Measurements from ENCODE around the gene U2SURP.

Gene U2SURP

GRCh38 chr3:143001369-143002082 lies at the start of gene U2SURP:
U2SURP (plus strand) TSS chr3:143001570; CDS start chr3:143001629, 59 bp downstream.
- DNase-seq = peak; percentile 89 to 91

- DNase-seq = no peak
Measured at GRCh38 chr3:142951794-142952193, 49.6 kb upstream of the U2SURP start.

- no peak for DNase-seq
Measured at GRCh38 chr3:142952272-142953193, 48.8 kb upstream of the U2SURP start.

GRCh38 chr3:142953443-142953842 lies 47.9 kb upstream of the U2SURP start:
- DNase-seq = no peak

GRCh38 chr3:142958707-142959106 lies 42.7 kb upstream of the U2SURP start:
- peak; percentile 42 to 44 for DNase-seq

GRCh38 chr3:142960322-142960850 lies 41.0 kb upstream of the U2SURP start:
- DNase-seq = no peak

- no peak for DNase-seq
Measured at GRCh38 chr3:142961539-142961938, 39.8 kb upstream of the U2SURP start.

GRCh38 chr3:142962175-142962519 lies 39.2 kb upstream of the U2SURP start:
- DNase-seq = no peak

GRCh38 chr3:142962520-142963233 lies 38.7 kb upstream of the U2SURP start:
- DNase-seq = peak in 1 of 2 donors; percentile 19

GRCh38 chr3:142963234-142963515 lies 38.2 kb upstream of the U2SURP start:
- DNase-seq = no peak

GRCh38 chr3:142963516-142964448 lies 37.6 kb upstream of the U2SURP start, which contains the start of gene PAQR9:
PAQR9 (minus strand) TSS chr3:142963674; CDS start chr3:142963336, 338 bp downstream.
- DNase-seq = peak in 1 of 2 donors; percentile 39

GRCh38 chr3:142965581-142965980 lies 35.8 kb upstream of the U2SURP start:
- DNase-seq = no peak

GRCh38 chr3:142966808-142967207 lies 34.6 kb upstream of the U2SURP start:
- DNase-seq = no peak

GRCh38 chr3:142968319-142969025 lies 32.9 kb upstream of the U2SURP start:
- no peak for DNase-seq

- no peak for DNase-seq
Measured at GRCh38 chr3:142971431-142971830, 29.9 kb upstream of the U2SURP start.

GRCh38 chr3:142972092-142972753 lies 29.1 kb upstream of the U2SURP start:
- DNase-seq = no peak

- DNase-seq = no peak
Measured at GRCh38 chr3:142973217-142974009, 28.0 kb upstream of the U2SURP start.

GRCh38 chr3:142975316-142975995 lies 25.9 kb upstream of the U2SURP start:
- DNase-seq = no peak
